ENCODE measurements around the gene PSME3IP1.

PSME3IP1 gene

DNA sequence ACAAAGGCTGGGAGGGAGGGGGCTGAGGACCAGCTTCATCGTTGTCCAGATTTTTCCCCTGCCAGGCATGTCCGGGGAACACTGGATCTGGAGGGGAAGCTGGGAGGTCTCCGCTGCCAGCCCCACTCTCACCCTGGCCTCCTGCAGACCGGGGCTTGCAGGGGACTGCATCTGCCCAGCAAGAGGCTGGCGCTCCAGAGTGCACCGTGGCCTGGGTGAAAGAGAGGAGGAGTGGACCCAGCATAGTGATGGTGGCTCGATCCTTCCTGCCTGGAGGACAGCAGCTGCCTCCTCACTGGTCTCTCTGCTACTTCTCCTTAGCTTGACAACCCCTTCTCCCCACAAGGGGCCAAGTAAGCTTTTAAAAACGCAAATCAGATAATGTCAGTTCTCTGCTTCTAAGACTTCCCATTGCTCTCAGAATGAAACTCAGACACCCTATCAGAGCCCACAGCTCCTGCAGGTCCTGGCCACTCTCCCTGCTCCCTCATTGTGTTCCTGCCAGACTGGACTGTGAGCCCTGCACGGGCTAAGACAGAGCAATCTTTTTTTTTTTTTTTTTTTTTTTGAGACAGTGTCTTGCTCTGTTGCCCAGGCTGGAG lies 78.4 kb downstream of the PSME3IP1 start:
- DNase-seq (ENCODE audit: extremely low spot score, insufficient read length, low read depth) = no peak
- FAIRE-seq = no peak

DNA sequence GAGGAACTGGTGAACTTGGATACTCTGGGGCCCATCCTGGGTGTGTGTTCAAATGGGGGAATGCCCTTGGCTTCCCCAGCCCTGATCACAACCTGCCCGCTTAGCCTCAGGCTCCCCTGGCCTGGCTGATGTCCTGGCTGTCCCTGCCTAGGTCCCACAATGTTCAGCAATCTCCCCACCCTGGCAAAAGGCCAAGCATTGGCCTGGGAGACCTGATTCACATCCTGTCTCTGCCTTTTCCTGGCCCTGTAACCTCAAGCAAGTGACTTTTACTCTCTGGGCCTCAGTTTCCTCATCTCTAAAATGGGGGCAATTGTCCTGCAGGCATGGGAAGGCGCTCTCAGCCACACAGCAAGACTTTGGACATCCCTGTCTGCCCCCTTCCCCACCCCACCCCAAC lies 79.1 kb downstream of the PSME3IP1 start:
- no peak for DNase-seq (ENCODE audit: extremely low spot score, insufficient read length, low read depth)
- FAIRE-seq = no peak

GRCh38 chr16:57105184-57105583 lies 80.7 kb downstream of the PSME3IP1 start:
- DNase-seq (ENCODE audit: extremely low spot score, insufficient read length, low read depth) = no peak

GRCh38 chr16:57104706-57105105 lies 81.1 kb downstream of the PSME3IP1 start:
- DNase-seq (ENCODE audit: extremely low spot score, insufficient read length, low read depth) = no peak
- FAIRE-seq = no peak

More at GRCh38 chr16:57105184-57105583, 80.7 kb downstream of the PSME3IP1 start:
- FAIRE-seq = no peak

DNA sequence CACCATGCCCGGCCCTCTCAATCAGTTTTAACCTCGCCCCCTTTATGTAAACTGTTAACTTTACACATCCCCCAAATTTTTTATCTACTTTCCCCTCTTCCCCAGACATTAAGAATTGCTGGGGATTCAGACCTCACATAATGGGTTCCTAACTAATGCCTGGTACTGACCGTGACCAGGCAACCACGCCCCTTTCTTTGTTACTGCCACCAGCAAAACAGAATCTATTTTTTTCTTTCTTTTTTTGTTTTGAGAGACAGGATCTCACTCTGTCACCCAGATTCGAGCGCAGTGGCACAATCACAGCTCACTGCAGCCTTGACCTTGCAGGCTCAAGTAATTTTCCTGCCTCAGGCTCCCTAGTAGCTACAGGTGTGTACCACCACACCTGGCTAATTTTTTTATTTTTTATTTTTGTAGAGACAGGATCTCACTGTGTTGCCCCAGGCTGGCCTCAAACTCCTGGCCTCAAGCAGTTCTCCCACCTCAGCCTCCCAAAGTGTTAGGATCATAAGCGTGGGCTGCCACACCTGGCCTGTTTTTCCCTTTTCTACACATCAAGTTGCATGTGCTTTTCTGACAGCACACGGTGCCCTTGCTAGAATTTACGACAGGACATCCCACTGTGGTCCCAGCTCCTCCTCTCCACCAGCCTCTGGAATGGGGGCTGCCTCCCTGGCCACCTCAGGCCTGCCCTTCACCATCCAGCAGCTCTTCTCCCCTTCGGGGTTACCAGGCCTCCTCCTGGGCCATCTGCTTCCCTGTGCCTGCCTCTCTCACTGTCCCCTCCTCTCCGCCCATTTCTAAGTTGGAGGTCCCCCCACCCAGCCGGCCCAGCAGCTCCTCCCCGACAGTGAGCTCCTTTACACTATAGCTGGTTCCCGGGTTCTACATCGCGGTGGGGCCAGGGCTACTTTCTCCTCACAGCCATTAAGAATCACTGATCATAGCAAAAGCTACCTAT lies 82.7 kb downstream of the PSME3IP1 start:
- FAIRE-seq (no peak), DNase-seq (ENCODE audit: extremely low spot score, insufficient read length, low read depth) (no peak)
